HepG2 (cell line): ENCODE results near the gene VARS1. TPM values are rescaled to one million over a fixed set of nuclear protein-coding genes. Genes with fewer than 3 reads are reported as not detected.

Experiments
- DBP ChIP-seq: sonication (generic); formaldehyde crosslinking; IDR thresholded peaks from 2 replicates; pipeline ENCODE4 v1.4.0; 2020; ENCODE audit warnings: missing genetic modification reagents; ENCODE audit errors: not compliant biosample characterization
- DNMT1 ChIP-seq: sonication (generic); formaldehyde crosslinking; IDR thresholded peaks from 2 replicates; pipeline ENCODE4 v1.5.1; 2020; ENCODE audit warnings: mild to moderate bottlenecking, missing genetic modification reagents
- FOXA1 ChIP-seq, 2 experiments: fragments of 450-650 bp in 1 of 2; sonication (generic) in 1 of 2; formaldehyde crosslinking in 1 of 2; IDR thresholded peaks; 2 replicates each; pipeline versions ENCODE4 v1.4.0 to v1.6.1; 2016 to 2020; ENCODE audit warnings: missing genetic modification reagents in 1 of 2
- FOXA3 ChIP-seq: IDR thresholded peaks from 2 replicates; pipeline ENCODE4 v1.6.1; 2016; ENCODE audit warnings: missing genetic modification reagents, missing compliant biosample characterization
- GMEB1 ChIP-seq: sonication (generic); formaldehyde crosslinking; IDR thresholded peaks from 2 replicates; pipeline ENCODE4 v1.5.1; 2020; ENCODE audit warnings: missing genetic modification reagents, mild to moderate bottlenecking, borderline replicate concordance
- GRHL1 ChIP-seq: sonication (generic); formaldehyde crosslinking; conservative IDR thresholded peaks from 2 replicates; pipeline ENCODE4 v1.8.0; 2022; ENCODE audit warnings: missing genetic modification reagents
- KLF16 ChIP-seq, 2 experiments: sonication (generic) in 1 of 2; formaldehyde crosslinking in 1 of 2; IDR thresholded peaks; 2 replicates each; pipeline versions ENCODE4 v1.6.1 to v1.8.0; 2016 to 2023; ENCODE audit warnings: missing genetic modification reagents in 2 of 2, missing compliant biosample characterization in 1 of 2
- LBX2 ChIP-seq: sonication (generic); formaldehyde crosslinking; IDR thresholded peaks from 2 replicates; pipeline ENCODE4 v1.5.0; 2020; ENCODE audit warnings: missing genetic modification reagents, mild to moderate bottlenecking, borderline replicate concordance
- RFXANK ChIP-seq: IDR thresholded peaks from 2 replicates; pipeline ENCODE4 v1.6.1; 2016
- TEAD2 ChIP-seq: sonication (generic); formaldehyde crosslinking; IDR thresholded peaks from 2 replicates; pipeline ENCODE4 v1.9.0; 2021; ENCODE audit warnings: missing genetic modification reagents
- TIGD3 ChIP-seq: sonication (generic); formaldehyde crosslinking; IDR thresholded peaks from 2 replicates; pipeline ENCODE4 v1.5.1; 2020; ENCODE audit warnings: mild to moderate bottlenecking, missing genetic modification reagents, borderline replicate concordance
- ZBTB8A ChIP-seq: sonication (generic); formaldehyde crosslinking; IDR thresholded peaks from 2 replicates; pipeline ENCODE4 v1.4.0; 2020; ENCODE audit warnings: mild to moderate bottlenecking, low read depth, missing genetic modification reagents, borderline replicate concordance
- ZNF350 ChIP-seq: sonication (generic); formaldehyde crosslinking; IDR thresholded peaks from 2 replicates; pipeline ENCODE4 v1.4.0; 2020; ENCODE audit warnings: mild to moderate bottlenecking, low read depth, missing genetic modification reagents, borderline replicate concordance
- ZNF687 ChIP-seq: sonication (generic); formaldehyde crosslinking; IDR thresholded peaks from 2 replicates; pipeline ENCODE4 v1.5.1; 2020; ENCODE audit warnings: mild to moderate bottlenecking, missing genetic modification reagents, moderate library complexity
- ZUFSP ChIP-seq: sonication (generic); formaldehyde crosslinking; IDR thresholded peaks from 2 replicates; pipeline ENCODE4 v1.9.0; 2021; ENCODE audit warnings: missing genetic modification reagents, mild to moderate bottlenecking, borderline replicate concordance
- polyA plus RNA-seq, 8 experiments: library from polyadenylated mRNA; depleted of rRNA in 3 of 8; stranded (reverse) in 7 of 8; unstranded in 1 of 8; fragments of >200 nt; fragmentation: Illumina TruSeq in 4 of 8; extraction: Trizol in 4 of 8; gene quantifications; 2 replicates each; pipeline versions ENCODE4 v1.2.1 to v1.2.3, GENCODE V29; 2011 to 2016; ENCODE audit warnings: low read depth in 4 of 8, missing spikeins in 1 of 8, mixed read lengths in 1 of 8; ENCODE audit not compliant: insufficient read depth in 1 of 8
- total RNA-seq, 5 experiments: library from RNA; depleted of rRNA; stranded (reverse); fragments of >200 nt; fragmentation: Illumina TruSeq; extraction: Trizol; gene quantifications; 2 replicates each; pipeline ENCODE4 v1.2.3, GENCODE V29; 2016; ENCODE audit warnings: low read depth in 1 of 5

The VARS1 gene
- total and polyA plus RNA-seq, 2 of the 13 experiments (the other 11 are each of a cell fraction or from before 2014, with no cell fraction given): 14.7 to 56.1 TPM

- no peak for TF ChIP-seq ZNF687 (CRISPR knock-in tag)
- no peak for TF ChIP-seq DNMT1 (CRISPR knock-in tag)
- no peak for TF ChIP-seq LBX2 (CRISPR knock-in tag)
- TF ChIP-seq ZNF350 (CRISPR knock-in tag): no peak
- no peak for TF ChIP-seq ZBTB8A
- peak; percentile 31; the same call in 1 of the 2 replicates for TF ChIP-seq FOXA3
- no peak for TF ChIP-seq TIGD3 (CRISPR knock-in tag)
- TF ChIP-seq ZUFSP (CRISPR knock-in tag): no peak
- no peak for TF ChIP-seq TEAD2
- no peak for TF ChIP-seq FOXA1 (IDR thresholded peaks at IDR 0.05)
- TF ChIP-seq FOXA1 (CRISPR knock-in tag; IDR thresholded peaks at IDR 0.05): peak; percentile 60
- TF ChIP-seq GRHL1 (CRISPR knock-in tag): no peak
- TF ChIP-seq GMEB1 (CRISPR knock-in tag): no peak
- no peak for TF ChIP-seq RFXANK (CRISPR knock-in tag)
- TF ChIP-seq DBP (CRISPR knock-in tag): no peak
- TF ChIP-seq KLF16 (CRISPR knock-in tag; IDR thresholded peaks at IDR 0.05): 0 out of 4 replicates have a peak, but pooled peaks of 1 of the 2 experiments have one; percentile 6
Measured at GRCh38 chr6:31819871-31820299, 24.3 kb upstream of the VARS1 start (continued).
